WTC11 (cell line): ENCODE data around the gene LRCH4.

ENCODE experiments used
- ATF1 ChIP-seq: sonication (generic); formaldehyde crosslinking; IDR thresholded peaks from 2 replicates; pipeline ENCODE4 v1.8.1; 2023; ENCODE audit warnings: mild to moderate bottlenecking, moderate library complexity, missing genetic modification reagents
- CREB1 ChIP-seq: sonication (generic); formaldehyde crosslinking; IDR thresholded peaks from 2 replicates; pipeline ENCODE4 v1.8.0; 2023; ENCODE audit warnings: mild to moderate bottlenecking, missing genetic modification reagents
- CTCF ChIP-seq: fragments of 200-600 bp; IDR thresholded peaks from 2 replicates; pipeline ENCODE4 v1.8.0; 2022; ENCODE audit warnings: antibody characterized with exemption
- HMGA2 ChIP-seq: fragments of 250-450 bp; sonication (Bioruptor Pico); IDR thresholded peaks from 2 replicates; pipeline ENCODE4 v1.4.0; 2021; ENCODE audit warnings: mild to moderate bottlenecking, moderate library complexity
- IRF2 ChIP-seq: sonication (generic); formaldehyde crosslinking; IDR thresholded peaks from 2 replicates; pipeline ENCODE4 v1.8.0; 2022; ENCODE audit warnings: low read depth, missing genetic modification reagents, borderline replicate concordance
- NFE2L1 ChIP-seq: sonication (generic); formaldehyde crosslinking; IDR thresholded peaks from 2 replicates; pipeline ENCODE4 v1.8.1; 2023; ENCODE audit warnings: missing genetic modification reagents
- NFYB ChIP-seq: sonication (generic); formaldehyde crosslinking; conservative IDR thresholded peaks from 2 replicates; pipeline ENCODE4 v1.8.0; 2022; ENCODE audit warnings: low read depth, missing genetic modification reagents
- NR1H2 ChIP-seq: sonication (generic); formaldehyde crosslinking; IDR thresholded peaks from 2 replicates; pipeline ENCODE4 v1.9.0; 2021; ENCODE audit warnings: mild to moderate bottlenecking, moderate library complexity, missing genetic modification reagents
- SP1 ChIP-seq: sonication (generic); formaldehyde crosslinking; conservative IDR thresholded peaks from 2 replicates; pipeline ENCODE4 v1.8.1; 2022; ENCODE audit warnings: missing genetic modification reagents
- TEAD1 ChIP-seq: sonication (generic); formaldehyde crosslinking; IDR thresholded peaks from 2 replicates; pipeline ENCODE4 v1.8.0; 2022; ENCODE audit warnings: mild to moderate bottlenecking, missing genetic modification reagents
- ZNF317 ChIP-seq: sonication (generic); formaldehyde crosslinking; IDR thresholded peaks from 2 replicates; pipeline ENCODE4 v1.8.1; 2023; ENCODE audit warnings: low read depth, mild to moderate bottlenecking, moderate library complexity, missing genetic modification reagents, borderline replicate concordance

- no peak for TF ChIP-seq IRF2 (CRISPR knock-in tag)
- no peak for TF ChIP-seq NR1H2
- TF ChIP-seq CTCF = no peak
- TF ChIP-seq NFE2L1 = no peak
- TF ChIP-seq HMGA2 (CRISPR knock-in tag) = no peak
- no peak for TF ChIP-seq ZNF317
- TF ChIP-seq ATF1 (CRISPR knock-in tag) = no peak
- no peak for TF ChIP-seq NFYB (CRISPR knock-in tag)
- no peak for TF ChIP-seq CREB1 (CRISPR knock-in tag)
- TF ChIP-seq SP1 (CRISPR knock-in tag) = no peak
- no peak for TF ChIP-seq TEAD1 (CRISPR knock-in tag)
Measured at GRCh38 chr7:100568176-100568895, 17.6 kb downstream of the LRCH4 start.
